CD4-positive, alpha-beta T cell treated with Interleukin-6 for 4 hours (primary cell): ENCODE results near the gene PRKRA.
"Not testable (repeated sequence)": the region's sequence is repeated elsewhere in the genome, so short reads cannot be mapped to it uniquely, and the experiment has no call there.

ENCODE experiments used
- DNase-seq: peaks from one replicate; pipeline ENCODE4 v3.0.0-alpha.2; 2020; ENCODE audit warnings: mixed read lengths

Gene PRKRA

DNA sequence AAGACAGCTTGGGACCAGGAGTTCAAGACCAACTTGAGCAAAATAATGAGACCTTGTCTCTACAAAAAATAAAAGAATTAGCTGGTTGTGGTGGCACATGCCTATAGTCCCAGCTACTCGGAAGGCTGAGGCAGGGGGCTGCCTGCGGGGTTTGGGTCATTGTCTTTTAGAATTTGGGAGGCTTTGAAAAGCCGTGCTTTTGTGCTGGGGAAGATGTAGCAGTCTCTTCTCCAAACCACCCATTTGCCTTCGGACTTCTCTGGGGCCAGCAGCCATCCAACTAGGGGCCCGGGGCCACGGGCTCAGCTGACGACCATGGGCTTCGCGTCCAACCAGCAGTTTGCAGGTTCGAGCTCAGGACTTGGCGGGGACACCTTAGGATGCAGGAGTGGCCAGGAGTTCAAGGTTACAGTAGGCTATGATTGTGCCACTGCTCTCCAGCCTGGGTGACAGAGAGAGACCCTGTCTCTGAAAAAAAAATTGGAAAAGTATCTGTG lies 6.5 kb upstream of the PRKRA start:
- no peak for DNase-seq

DNA sequence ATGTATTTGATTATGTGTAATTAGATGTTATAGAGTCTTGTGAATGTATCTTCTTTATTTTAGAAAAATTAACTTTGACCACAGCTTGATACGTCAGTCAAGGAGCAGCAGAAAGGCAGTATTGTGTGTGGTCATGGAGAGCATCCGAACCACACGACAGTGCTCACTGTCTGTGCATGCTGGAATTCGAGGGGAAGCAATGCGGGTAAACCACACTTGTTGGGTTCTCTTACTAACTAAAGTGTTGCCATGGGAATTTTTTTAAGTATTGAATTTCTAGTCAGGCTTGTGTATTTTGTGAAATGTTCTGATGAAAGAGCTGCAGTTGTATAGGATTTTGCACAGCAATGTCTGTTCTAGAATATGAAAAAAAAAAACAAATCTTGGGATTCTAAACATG lies 5.0 kb upstream of the PRKRA start:
- DNase-seq = no peak

DNA sequence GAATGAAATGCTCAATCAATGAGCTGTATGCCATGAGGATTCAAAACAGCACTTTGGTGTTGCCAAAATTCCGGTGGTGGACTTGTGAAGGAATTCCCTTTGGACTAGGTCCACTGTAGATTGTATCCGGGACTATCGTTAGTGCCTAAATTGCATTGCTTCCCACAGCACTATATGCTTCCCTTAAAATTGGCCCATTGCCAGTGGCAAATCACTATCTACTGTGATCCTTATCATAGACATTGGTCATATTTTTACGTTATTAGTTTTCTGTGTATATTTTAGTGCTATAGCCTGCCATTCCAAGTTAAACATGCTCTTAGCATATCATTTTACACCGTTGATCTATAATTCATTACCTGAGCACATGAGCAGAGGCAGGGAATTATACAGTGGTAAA lies 1.9 kb upstream of the PRKRA start:
- DNase-seq = no peak

DNA sequence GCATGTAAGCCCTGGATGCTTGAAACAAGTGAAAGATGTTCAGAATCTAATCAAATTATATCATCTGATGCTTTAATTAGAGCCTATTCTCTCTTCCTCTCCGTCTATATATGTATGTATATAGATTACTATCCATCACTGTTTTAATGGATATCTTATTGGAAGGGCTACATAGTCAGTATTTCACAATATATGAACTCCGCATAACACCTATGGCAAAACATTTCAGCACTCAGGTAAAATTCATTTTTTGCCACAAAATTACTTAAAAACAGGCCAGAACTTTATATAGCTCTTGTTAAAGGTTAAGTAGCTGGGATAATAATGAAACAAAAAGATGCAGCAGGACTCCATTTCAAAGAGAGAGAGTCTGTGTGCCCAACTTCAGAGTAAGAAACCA lies 1.4 kb upstream of the PRKRA start:
- no peak for DNase-seq

DNA sequence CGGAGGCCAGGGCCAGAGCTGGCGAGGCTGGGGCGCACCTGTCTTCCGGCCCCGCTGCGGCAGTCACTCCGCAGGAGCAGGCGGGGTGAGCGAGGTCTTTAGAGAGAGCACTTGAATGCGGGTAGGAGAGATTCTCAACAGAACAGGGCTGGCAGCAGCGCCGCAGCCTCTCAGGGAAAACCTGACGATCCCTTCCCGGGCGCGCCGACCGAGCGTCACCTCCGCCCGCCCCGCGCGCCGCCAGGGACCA lies 526 bp downstream of the PRKRA start:
- no peak for DNase-seq

DNA sequence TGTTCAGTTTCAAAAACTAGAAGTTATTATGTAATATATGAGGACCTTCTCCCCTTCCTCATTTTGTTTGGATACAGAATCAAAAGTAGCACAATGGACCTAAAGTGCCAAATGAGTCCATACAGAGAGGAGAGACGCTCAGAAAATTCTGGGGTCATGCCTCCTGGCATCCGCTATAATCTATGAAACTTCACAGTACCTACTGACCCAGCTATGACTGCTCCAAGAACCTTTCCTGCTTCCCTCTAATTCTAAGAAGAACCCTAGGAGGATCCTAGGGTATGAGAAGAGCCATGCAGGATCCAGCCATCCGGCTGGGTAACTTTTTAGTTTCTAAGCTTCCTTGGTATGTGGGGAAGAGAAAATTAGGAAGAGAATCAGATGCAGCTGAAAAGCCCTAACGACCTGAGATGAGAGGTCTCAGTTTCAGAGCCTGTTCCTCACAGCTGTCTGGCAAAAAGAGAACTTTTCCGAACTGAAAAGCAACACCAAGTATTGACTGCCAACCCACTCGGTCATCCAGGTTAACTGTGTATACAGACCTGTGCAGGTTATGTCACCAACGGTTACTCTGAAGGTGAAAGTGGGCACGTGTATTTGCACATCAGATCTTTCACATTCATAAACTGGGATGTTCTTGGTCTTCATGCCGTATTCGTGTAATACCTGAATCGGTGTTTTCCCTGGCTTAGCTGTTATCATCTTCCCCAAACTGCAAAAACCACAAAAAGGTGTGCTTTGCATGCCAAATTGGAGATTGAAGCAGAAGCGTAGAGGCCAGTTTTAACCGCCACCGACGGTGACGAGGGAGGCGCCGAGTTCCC lies 1.1 kb downstream of the PRKRA start:
- peak; percentile 7 for DNase-seq

DNA sequence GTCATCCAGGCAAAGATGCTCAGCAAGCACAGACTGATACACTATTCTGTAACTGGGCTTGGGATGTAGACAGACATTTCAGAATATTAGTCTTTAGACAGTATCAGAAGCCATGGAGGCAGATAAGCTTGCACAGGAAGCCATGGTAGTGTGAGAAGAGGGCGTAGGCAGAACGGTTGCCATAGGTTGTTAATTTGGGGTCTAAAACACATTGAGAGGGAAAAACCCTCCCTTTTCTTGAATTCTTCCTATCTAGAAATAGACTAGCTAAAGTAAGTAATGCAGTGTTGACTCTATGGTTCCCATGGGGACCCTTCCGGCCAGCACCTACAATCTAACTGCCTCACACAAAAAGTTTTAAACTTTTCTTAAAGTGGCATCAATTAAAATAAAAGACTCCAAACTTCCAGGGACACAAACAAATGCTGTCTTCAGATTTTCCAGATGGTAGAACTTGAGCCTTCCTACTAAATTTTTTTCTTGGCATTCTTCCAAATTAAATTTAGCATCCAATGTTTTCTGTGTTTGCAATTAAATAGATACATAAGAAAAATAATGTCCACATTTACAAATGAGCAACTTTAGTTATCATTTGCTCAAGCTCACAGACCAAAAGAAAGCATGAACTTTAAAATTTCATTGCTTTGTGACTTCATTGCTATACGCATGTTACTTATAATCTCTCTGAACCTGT lies 1.9 kb downstream of the PRKRA start:
- DNase-seq = no peak

DNA sequence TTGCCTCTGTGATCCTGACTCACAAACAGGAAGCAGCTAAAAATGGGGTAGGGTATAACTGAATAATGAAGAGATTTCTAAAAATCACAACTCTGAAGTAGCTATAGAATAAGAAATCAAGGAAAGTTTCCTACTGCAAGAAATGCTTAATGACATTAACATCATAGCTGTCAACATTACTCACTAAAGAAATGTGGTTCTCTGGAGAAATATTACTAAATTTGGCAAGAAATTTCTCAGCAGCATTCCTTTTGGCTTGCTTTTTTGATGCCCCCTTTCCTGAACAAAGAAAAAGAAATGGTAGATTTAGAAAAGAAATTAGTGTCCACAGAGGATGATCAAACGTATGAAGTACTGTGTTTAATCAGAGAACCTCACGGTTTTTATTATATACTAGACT lies 9.5 kb downstream of the PRKRA start:
- DNase-seq = no peak

DNA sequence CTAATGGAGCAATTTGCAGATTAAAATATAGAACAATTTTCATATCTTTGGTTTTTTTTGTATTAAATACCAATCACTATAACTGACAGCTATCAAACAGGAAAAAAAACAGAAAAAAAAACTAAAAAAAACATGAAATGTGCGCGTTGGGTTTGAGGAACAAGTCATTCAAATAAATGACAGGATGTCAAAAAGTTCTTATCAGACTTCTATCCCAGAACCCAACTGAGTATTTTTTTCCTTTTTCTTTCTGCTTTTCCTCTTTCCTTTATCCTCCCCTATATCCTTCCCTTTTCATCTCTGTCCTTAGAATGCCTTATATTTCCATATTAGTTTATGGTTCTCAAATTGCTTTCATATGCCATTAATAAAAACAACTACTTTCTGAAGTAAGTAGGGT lies 14.3 kb downstream of the PRKRA start:
- DNase-seq = no peak

DNA sequence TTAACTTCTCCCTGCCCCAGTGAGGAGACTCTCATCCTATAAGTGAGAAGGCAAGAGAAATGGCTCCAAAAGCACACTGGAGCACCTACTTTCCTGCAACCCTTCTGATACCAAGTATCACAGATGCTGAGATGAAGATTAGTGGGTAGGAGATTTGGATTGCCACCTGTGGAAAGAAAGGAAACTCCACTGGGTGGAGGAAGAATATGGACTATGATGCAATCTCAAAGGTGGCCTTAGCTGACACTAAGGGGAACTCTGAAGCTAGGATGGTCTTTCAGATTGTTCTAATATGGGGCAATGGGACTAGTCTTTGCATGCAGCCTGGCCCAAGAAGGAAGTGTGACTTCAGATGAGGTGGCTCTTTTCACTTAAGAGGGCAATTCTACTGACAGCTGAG lies 21.6 kb downstream of the PRKRA start:
- no peak for DNase-seq

DNA sequence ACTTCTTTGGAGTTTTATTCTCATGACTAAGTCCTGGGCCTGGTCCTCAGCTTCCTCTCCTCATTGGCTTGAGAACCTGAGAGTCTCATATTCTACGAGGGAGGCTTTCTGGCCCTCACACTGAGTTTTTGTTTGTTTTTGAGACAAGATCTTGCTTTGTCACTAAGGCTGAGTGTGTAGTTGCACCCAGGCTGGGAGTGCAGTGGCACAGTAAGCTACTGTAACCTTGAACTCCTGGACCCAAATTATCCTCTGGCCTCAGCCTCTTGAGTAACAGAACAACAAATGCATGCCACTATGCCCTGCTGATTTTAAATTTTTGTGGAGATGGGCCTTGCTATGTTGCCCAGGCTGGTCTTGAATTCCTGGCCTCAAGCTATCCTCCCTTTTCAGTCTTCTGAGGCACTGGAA lies 22.6 kb downstream of the PRKRA start:
- no peak for DNase-seq

DNA sequence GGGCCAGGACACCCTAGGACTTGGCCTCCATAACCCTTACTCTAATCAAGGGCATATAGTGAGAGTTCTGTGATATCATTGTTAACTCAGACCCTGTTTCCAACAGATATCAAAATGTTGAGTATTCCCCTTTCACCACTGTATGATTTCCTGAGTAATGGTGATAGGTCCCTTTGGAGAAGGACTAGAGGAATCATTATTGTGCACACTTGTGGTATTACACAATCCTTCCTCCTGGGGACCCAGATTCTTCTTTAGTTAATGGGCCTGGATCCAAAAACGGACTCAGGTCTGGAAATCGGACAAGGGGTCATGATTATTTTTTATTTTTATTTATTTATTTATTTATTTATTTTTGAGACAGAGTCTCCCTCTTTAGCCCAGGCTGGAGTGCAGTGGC lies 23.5 kb downstream of the PRKRA start:
- DNase-seq = no peak

DNA sequence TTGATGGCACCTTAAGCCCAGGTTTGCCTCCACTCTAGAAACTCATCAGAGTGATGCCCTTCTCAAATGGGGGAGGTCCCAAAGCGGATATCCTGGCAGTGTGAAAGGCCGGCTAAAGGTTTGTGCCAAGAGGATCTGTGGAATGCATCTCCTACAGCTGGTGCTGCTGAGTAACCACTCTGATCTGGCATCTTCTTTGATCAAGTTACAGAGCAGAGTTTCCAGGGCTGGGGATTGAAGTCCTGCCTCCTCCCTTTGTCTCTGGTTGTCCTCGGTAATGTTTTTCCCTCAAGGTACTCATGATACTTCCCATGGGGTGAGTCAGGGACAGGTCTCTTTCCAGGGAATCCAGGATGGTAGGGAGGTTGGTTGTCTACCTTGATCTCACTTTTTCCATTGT lies 24.6 kb downstream of the PRKRA start:
- DNase-seq = no peak

DNA sequence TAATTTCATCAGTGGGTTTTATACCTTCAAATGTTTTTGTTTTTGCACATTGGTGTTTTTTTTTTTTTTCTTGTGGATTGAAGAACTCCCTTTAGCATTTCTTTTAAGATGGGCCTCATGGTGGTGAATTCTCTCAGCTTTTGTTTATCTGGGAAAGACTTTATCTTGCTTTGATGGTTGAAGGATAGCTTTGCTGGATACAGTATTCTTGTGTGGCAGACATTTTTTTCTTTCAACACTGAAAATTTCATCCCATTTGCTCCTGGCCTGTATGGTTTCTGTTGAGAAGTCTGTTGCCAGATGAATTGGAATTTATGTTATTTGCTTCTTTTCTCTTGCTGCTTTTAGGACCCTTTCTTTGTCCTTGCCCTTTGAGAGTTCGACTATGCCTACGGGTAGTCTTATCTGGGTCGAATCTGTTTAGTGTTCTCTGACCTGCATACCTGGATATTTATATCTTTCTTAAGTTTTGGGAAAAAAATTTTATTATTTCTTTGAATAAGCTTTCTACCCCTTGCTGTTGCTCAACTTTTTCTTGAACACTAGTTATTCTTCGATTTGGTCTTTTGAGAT lies 25.6 kb downstream of the PRKRA start:
- no peak for DNase-seq

DNA sequence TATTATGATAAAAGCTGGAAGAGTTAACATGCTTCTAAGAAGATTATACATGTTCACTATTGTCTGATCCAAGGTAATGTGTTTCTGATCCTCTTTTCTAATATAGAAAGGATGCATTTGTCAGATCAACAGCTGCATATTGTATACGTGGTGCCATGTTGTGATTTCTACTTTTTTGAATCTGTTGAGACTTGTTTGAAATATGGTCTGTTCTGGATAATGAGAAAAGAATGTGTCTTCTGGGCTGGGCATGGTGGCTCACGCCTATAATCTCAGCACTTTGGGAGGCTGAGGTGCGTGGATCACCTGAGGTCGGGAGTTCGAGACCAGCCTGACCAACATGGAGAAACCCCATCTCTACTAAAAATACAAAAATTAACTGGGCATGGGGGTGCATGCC lies 27.2 kb downstream of the PRKRA start:
- not testable (repeated sequence) for DNase-seq

DNA sequence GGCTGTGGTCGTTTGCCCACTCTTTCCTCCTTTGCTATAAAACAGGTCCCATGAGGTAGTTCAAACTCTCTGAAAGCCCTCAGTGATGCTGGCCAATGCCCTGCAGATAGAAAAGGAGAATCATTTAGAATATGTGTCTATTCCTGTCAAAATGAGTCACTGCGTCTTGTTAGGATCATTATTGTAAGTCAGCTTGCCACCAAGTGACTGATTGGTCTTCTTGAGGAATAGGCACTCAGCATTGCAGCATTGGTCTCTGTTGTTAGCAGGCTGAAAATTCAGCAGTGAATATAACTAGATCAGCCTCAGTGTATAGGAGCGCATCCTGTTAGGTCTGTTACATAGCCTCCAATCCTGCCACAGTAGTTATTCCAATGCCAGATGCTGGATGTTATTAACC lies 28.9 kb downstream of the PRKRA start:
- DNase-seq = no peak

DNA sequence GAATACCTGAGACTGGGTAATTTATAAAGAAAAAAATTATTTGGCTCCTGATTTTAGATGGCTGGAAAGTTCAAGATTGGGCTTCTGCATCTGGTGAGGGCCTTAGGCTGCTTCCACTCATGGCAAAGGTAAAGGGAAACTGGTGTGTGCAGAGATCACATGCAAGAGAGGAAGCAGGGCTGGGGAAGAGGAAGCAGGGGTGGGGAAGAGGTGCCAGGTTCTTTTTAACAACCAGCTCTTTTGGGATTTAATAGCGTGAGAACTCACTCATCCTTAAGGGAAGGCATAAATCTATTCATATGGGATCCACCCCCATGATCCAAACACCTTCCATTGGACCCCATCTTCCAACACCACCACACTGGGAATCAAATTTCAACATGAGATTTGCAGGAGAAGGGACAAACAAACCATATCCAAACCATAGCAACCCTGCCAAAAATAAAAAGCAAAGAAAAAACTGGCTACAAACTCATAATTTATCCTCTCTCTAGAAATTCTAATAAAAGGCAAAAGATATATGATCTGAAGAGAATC lies 30.4 kb downstream of the PRKRA start:
- no peak for DNase-seq

DNA sequence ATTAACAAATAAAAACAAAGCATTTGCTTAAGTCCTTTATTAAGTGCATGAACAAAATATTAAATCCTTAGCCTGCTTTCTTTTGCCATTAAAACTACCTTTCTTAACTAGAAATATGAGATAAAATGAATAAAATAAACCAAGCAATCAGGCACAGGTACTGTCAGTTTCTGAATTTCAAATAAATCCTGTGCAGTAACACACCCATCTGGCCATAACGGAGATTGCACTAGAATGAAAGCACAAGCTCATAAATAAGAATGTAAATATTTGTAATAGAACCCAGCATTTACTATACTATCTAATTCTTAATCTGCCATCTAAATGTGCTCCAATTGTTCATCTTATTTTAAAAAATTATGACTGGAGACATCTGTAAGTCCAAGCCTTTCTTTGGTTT lies 31.9 kb downstream of the PRKRA start:
- DNase-seq = no peak

DNA sequence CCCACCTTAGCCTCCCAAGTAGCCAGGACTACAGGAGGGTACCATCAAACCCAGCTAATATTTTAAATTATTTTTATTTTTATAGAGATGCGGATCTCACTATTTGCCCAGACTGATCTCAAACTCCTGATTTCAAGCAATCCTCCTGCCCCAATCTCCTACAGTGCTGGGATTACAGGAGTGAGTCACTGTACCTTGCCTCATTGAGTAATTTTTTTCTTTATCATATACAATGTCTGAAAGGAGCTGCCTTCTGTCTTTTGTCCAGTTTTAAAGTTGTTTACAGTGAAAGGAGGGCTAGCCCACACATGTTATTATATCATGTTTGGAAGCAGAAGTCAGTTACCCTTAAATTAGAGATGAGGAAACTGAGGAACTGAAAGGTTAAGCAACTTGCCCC lies 32.5 kb downstream of the PRKRA start:
- DNase-seq = no peak

DNA sequence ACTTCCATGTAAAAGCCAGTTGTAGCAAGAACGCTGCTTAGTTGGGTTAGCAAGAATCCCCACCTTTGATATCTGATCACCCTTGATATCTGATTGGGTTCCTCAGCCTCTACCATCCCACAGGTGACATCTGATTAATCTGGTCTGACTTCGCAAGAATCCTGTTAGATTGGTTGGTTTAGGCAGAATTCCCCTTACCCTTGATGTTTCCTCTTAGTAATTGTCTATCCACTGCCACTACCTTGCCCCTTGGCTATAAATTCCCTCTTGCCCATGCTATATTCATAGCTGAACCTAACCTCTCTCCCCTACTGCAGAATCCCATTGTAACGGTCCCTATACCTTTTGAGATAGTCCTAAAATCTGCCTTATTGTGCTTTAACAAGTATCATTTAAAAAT lies 33.1 kb downstream of the PRKRA start:
- no peak for DNase-seq

DNA sequence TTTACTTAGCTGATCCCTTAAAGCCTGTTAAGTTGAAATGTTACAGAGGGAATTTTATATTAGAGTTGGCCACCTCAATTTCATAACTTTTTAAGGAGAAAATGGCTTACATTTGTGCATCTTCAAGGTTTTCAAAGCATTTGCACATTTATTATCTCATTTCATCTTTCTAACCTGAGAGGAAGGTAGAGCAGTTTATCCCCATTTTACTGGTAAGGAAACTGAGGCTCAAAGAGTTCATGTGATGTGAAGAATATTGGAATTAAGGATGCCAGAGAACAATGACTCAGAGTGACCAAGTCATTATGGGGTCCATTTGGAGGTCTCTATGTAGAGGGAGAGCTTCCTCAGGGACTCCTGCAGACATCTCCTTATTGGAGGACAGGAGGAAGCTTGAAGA lies 35.0 kb downstream of the PRKRA start:
- no peak for DNase-seq

DNA sequence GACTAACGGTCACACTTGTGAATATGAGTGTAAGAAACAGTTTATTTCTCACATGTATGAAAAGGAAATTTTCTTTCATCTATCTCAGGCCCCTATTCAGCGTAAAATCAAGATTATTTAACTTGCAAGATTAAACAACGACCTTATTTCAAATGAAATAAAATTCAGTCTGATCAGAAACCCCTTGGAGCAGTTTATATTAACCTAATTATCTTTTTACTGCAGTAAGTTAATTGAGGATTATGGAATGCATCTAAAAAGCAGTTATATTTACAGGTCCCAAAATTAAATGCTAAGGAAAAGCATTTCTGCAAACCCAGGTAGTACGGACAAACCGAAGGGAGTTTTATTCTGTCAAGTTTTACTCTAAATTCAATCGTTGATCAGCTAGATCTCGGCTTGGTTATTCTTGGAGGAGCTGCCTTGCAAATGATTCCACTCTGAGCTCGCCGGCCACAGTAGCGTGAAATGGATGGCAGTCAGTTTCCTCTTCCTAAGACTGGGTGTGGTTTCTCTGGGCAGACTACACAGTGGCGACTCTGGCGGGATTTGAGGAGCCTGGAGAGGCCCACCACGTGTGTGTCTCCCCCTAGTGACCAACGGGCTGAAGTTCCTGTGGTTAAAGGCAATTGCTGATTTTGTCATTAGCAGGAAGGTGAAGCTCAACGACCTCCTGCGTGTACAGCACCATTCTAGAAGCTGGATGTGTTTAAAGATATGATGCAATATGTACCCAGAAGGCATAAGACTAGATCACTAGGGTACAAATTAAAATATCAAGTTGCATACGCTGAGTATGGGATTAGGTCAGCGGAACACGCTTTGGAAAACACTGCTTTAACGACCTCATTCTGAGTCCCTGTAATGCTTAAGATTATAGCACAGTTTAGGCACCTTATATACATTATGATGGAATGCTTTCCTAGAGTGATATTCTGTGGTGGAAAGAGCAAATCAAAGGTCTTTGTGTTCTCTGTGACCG lies 36.4 kb downstream of the PRKRA start:
- peak; percentile 80 for DNase-seq
